Measurements from ENCODE around the gene GMPR. TPM values are rescaled to one million over a fixed set of nuclear protein-coding genes. Genes with fewer than 3 reads are reported as not detected.

The GMPR gene
- total and polyA plus RNA-seq, 2 donors (not counting 3 experiments of a cell fraction or from before 2014, with no cell fraction given), result 36.3 to 64.0 TPM

- DNase-seq (ENCODE audit: low read depth, low spot score), result no peak
- H3K27ac ChIP-seq (ENCODE audit: insufficient read depth, low read depth, low read length), result no peak overlapping the region
- H3K4me2 ChIP-seq (ENCODE audit: insufficient read depth, low read length), result no peak overlapping the region
- H3K9me1 ChIP-seq (replicated peaks; ENCODE audit: control insufficient read depth, extremely low read depth, insufficient read depth, low read length), result no peaks in the 10 kb centered on the region
- POLR2A ChIA-PET, result no interaction called here
- peaks cover 6% of the 10 kb centered on the region for H3K4me1 ChIP-seq (ENCODE audit: control insufficient read depth, extremely low read depth, insufficient read depth, low read length)
- no peaks in the 10 kb centered on the region for H4K20me1 ChIP-seq (replicated peaks; ENCODE audit: control insufficient read depth, extremely low read depth, insufficient read depth, low read length)
- no peak overlapping the region for H3K9ac ChIP-seq (replicated peaks; ENCODE audit: extremely low read depth, insufficient read depth, low read length)
- peaks cover 0 to 16% of the 10 kb centered on the region in 2 experiments for H3K36me3 ChIP-seq (ENCODE audit: control insufficient read depth in 2 of 2, extremely low read depth in 1 of 2, insufficient read depth in 2 of 2, low read length in 2 of 2)
- FAIRE-seq, result no peak
- H3K27me3 ChIP-seq (ENCODE audit: control insufficient read depth in 2 of 2, insufficient read depth in 2 of 2, low read length in 2 of 2), result no peaks in the 10 kb centered on the region
- no peaks in the 10 kb centered on the region for H3K79me2 ChIP-seq (ENCODE audit: control insufficient read depth, insufficient read depth, low read length)
- intact Hi-C loops (cut with micrococcal nuclease), result no loop called here
- no peak overlapping the region for H3K4me3 ChIP-seq (replicated peaks in 1 of 3; ENCODE audit: insufficient read depth in 1 of 3, low read depth in 1 of 3, low read length in 3 of 3)
- BruUV-seq (replicated peaks), result no TSS peak
- H2AFZ ChIP-seq (ENCODE audit: low read depth, low read length), result no peak overlapping the region
- CTCF ChIA-PET, result interaction anchor here (1.0 to 1.2 kb wide), 2 partner anchors 11 to 14 kb away, joined by 3 read pairs; no protein-coding TSS in a partner anchor
- H3K9me3 ChIP-seq (replicated peaks; ENCODE audit: control insufficient read depth, insufficient read depth, low read length), result no peaks in the 10 kb centered on the region
- TF ChIP-seq POLR2AphosphoS5 (IDR thresholded peaks at IDR 0.05; ENCODE audit: insufficient read depth, low read depth, low read length) (no peak), MYC (IDR thresholded peaks at IDR 0.05; ENCODE audit: low read depth, low read length) (no peak), POLR2A (IDR thresholded peaks at IDR 0.05; ENCODE audit: low read depth, low read length) (no peak), JUN (IDR thresholded peaks at IDR 0.05; ENCODE audit: borderline replicate concordance, insufficient read depth, insufficient read length, low read depth) (no peak), GATA2 (IDR thresholded peaks at IDR 0.05; ENCODE audit: insufficient read depth, insufficient read length, low read depth, low read length) (no peak), CTCF (IDR thresholded peaks at IDR 0.05; ENCODE audit: extremely low read depth in 1 of 2, insufficient read depth in 1 of 2, low read depth in 1 of 2, low read length in 2 of 2) (no peak), MAX (IDR thresholded peaks at IDR 0.05; ENCODE audit: insufficient read depth, insufficient read length) (no peak), FOS (IDR thresholded peaks at IDR 0.05; ENCODE audit: borderline replicate concordance, insufficient read depth, low read length) (no peak), EZH2 (IDR thresholded peaks at IDR 0.05; ENCODE audit: borderline replicate concordance, low read depth, low read length, severe bottlenecking) (no peak)
- dilution Hi-C loops (cut with MboI; ENCODE audit: extremely low pct_ligation_motif_present, low sequenced_read_pairs), result no loop called here
Measured at GRCh38 chr6:16299861-16300260, 61.5 kb downstream of the GMPR start.

Measured in endothelial cell of umbilical vein (primary cell).